ENCODE data around the gene GNB1L.
A peak's percentile ranks its signal among the peaks of the same experiment; 100 is the strongest.

GNB1L gene, protein sequence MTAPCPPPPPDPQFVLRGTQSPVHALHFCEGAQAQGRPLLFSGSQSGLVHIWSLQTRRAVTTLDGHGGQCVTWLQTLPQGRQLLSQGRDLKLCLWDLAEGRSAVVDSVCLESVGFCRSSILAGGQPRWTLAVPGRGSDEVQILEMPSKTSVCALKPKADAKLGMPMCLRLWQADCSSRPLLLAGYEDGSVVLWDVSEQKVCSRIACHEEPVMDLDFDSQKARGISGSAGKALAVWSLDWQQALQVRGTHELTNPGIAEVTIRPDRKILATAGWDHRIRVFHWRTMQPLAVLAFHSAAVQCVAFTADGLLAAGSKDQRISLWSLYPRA
- total RNA-seq: 16.0 to 16.4 reads per million in 2 experiments

DNA sequence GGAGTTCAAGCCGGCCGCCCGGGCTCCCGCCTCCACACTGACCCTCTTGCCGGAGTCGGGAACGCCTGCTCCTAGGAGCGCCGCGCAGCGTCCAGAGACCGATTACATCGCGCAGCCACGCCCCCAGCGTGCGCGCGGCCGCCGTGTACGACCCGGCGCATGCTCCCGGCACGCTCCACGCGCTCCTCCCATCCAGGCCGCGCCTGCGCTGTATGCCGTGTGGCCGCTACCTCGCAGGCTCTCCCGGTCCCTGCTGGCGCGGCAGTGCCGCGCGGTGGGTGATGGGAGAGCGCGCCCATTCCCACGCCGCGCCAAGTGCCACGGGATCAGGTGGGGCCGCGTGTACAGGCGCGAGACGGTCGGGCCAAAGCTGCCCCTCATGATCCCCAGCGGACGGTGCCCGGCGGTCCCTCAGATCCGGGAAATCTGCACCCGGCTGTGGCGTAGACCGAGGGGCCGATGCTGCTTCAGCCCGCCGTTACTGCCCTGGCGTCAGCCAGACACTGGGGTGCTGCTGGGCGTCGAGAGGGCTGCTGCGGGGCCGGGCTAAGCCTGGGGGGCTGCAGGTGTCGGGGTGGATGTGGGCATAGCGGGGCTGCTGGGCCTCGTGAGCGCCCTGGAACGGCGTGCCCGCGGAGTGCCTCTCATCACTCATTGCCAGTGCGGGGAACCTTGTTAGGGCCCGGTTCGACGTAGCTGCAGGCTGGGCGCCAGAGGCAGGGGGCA is at the start of gene GNB1L, which contains the start of gene RTL10:
TSS of gene GNB1L (minus strand) at position 97 of the 726 bp plus-strand sequence. CDS start 33,519 bp downstream, outside the sequence.
TSS of gene RTL10 (minus strand) at position 97 of the 726 bp plus-strand sequence. CDS start 2,613 bp downstream, outside the sequence.
- DNase-seq (ENCODE audit: low read depth): peak; percentile 94

DNA sequence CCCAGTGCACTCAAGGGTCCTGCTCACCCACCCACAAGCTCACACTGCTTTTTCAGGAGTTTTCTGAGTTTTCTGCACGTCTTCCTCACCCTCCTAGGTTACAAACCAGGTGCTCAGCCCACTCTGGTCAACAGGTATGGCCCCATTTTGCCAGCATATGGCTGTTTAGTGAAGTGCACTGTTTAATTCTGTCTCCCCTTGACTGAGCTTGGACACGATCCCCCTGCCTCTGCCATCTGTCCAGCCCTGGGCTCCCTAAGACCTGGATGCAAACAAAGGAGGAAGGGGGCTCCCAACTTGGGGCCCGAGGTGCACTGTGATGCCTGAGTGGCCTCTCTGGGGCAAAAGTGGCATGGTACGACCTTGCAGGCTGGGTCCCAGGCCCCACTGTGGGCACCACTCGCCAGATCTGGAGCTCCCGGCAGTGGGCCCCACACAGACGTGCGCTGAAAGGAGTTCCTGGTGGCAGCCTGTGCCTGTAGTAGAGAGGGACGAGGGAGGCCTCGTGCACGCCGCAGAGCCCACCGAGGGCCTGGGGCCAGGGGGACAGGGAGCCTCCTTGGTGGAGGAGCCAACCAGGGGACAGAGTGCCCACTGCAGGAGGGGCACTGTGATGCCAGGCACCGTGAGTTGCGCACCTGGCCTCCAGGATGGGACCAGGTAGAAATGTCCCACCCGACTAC is 49.6 kb upstream of the GNB1L start:
- DNase-seq (ENCODE audit: low read depth): no peak

DNA sequence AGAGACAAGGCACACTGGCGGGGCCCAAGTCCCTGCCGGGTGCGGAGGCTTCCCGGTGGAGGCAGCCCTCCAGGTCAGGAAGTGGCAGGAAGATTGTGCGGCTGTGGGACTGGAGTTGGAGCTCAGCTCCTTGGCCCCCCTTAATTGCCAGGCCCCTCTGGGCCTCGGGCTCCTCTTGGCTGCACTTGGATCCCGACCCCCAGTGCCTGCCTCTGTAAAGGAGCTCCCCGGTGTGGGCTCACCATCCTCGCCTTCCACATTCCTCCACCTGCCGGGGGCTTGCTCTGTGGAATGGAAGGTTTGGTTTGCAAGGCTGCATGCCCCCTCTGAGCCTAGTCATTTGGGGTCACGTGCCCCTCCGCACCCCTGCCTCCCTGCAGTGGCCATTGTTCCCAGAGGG is 48.8 kb upstream of the GNB1L start:
- no peak for DNase-seq (ENCODE audit: low read depth)

DNA sequence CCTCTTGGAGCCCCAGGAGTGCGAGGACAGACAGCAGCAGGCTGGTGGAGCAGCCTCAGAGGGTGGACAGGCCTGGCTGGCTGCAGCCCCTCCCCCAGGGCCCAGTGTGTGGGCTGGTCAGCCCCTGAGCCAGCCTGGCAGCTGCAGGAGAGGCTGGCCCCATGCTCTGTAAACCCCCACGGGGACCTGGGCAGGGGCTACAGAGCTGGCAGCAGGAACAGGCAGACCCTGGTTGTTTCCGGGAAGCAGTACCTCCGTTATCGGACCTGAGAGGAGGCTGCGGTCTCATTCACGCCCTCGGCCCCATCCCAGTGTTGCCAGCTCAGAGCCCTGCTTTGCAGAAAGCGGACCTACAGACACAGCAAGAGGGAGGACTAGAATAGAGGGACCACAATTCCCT is 48.4 kb upstream of the GNB1L start:
- no peak for DNase-seq (ENCODE audit: low read depth)

DNA sequence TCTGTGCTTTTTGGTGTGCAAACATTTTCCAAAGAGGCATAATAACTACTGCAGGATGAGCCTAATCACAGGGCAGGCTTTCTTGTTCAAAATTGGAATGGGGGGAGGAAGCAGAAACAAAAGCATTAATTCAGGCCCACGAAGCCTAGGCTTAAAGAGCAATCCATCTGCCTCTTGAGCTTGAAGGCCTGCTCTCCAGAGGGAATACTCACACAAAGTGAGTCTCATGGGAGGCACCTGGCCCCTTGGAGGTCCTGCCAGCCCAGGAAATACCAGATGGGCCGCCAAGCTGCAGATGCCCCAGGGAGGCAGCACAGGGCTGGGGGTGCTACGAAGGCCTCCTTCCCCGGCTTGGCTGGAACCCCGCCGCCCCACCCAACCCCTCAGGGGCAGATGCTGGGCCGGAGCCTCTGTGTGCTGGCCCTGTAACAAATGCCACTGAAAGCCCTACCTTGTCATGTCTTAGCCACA is 47.6 kb upstream of the GNB1L start:
- no peak for DNase-seq (ENCODE audit: low read depth)

DNA sequence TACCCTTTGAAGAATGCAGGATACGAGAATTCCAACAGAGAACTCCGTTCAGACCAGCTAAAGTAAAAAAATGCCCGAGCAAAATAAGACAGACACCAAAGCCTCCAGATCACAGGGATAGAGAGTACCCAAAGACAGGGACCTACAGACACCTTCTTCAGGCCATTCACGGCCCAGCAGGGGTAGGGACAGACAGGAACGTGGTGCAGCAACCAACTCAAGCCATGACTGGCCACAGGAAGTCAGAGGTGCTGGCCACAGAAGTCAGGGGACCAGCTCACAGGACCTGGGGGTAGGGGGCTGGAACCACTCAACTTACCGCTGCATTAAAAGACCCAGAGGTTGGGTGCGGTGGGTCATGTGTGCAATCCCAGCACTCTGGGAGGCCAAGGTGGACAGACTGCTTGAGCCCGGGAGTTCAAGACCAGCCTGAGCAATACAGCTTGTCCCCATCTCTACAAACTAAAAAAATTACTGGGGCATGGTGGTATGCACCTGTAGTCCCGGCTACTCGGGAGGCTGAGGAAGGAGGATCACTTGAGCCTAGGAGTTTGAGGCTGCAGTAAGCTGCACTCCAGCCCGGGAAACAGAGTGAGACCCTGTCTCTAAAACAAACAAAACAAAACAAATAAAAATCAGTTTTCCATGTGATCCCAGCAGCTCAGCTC is 47.0 kb upstream of the GNB1L start:
- DNase-seq (ENCODE audit: low read depth): no peak

DNA sequence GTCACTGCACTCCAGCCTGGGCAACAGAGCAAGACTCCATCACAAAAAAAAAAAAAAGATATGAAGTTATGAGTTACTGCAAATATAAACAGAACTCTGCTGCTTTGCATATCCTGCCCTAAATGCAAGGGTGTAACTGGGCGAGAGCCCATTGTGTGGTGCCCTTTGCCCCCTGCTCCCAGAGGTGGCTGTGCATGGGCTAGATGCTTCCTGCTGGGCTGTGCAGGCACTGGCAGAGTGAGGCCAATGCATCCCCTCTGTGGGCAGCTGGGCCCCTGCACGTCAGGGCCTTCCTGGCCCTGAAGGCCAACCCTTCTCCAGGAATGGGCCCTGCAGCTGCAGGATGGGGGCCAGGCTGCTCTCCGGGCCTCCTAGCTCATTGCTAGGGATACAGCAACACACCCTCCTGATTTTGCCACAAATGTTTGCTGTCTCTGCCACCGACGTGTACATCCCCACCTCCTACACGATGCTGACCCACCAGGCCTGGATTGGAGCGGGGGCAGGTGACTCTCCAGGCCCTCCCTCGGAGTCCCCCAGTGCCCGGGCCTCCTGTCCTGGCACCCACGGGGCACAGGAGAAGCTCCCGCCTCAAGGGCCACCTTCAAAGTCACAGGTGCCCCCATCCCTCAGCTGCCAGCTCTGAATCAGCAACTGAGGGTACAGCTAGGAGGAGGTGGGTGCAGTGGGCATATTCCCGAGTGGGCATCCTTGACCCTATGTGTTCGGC is 46.2 kb upstream of the GNB1L start:
- DNase-seq (ENCODE audit: low read depth): no peak

DNA sequence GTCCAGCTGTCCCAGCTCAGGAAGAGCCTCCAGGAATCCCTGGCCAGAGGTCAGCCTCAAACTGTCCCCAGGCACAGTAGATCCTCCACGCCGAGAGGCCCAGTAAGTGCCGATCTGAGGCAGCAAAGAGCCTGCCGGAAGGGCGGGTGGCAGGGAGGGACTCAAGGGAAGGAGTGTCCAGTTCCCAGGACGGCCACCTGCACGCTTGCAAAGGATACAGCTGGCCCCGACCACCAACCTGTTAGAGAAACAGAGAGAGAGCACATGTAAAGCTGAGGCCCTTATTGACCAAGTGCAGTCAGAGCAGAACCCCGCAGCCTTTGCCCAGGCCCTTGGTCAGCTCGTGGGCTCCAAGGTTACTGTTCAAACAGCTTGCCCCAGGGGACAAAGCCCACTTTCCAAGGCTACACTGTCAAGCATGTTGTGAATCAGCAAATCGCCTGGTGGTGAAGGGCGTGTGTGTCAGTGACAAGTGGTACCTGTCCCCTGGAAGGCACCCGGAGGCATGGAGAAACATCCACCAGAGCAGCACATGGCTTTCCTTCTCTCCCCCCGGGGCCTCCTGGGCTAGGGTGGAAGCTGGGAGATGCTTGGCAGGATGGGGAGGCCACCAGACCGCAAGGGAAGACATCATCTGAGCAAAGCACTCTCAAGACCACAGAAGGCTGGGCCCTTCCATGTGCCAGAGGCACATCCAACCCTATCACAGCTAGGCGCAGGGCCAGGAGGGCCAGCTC is 44.3 kb upstream of the GNB1L start:
- no peak for DNase-seq (ENCODE audit: low read depth)

DNA sequence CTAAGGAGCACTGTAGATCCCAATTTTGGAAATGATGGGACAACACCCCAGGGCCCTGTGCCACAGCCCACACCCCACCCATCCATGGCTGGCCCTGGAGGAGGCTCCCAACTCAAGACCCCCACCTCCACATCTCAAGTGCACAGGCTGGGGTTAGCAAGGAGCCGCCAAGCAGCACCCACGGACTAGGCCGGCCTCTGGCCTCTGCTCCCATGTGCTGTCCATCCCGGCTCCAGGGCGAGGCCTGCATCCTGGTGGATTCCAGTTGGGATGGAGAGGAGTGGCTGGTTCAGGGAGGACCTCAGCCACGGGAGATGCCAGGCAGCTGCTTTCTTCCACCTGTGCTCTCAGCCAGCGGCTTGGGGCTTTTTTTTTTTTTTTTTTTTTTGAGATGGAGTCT is 43.5 kb upstream of the GNB1L start:
- no peak for DNase-seq (ENCODE audit: low read depth)

DNA sequence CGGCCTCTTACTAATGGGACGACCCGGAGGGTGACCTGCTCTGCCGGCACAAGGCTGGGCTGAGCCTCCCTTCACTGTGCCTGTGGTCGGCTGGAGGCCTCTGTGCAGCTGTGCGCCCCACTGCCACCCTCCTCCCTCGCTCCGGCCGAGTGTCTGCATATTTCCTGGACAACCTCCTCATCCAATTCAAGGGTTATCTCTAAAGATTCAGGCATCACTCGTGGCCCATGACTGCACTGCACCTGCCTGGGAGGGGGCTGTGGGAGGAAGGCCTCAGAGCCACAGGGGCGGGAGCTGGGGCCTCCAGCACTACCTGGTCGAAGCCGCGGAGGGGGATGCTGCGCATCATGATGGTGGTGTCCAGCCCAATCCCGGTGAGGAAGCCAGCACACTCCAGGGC is 43.1 kb upstream of the GNB1L start:
- no peak for DNase-seq (ENCODE audit: low read depth)

DNA sequence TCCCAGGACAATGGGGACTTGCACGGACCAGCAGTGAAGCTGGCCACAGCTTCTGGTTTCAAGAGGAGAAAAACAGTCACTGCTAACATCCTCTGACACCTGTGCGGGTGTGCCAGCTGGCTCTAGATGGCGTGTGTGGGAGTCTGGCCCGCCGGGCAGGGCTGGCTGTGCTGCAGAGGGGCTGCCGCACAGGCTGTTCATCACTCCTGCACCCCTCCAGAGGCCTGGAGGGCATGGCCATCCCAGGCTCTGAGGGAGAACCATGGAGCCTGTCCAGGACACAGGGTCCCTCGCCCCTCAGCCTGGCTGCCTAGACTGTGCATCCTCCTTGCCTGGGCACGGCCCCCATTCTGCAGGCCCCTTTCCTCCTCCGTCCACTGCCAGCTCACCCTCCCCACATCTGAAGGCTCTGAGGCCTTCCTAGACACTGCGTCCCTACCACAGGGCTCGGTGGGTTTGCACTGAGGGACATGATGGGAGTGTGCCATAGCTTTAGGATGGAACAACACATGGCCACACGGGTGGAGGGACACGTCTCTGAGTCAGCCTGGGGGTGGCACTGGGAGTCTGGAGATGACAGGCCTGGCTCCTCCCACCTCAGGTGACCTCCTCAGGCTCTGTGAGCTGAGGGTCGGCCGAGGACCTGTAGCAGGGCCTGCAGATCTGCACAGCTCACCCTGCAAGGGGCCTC is 42.1 kb upstream of the GNB1L start:
- no peak for DNase-seq (ENCODE audit: low read depth)

DNA sequence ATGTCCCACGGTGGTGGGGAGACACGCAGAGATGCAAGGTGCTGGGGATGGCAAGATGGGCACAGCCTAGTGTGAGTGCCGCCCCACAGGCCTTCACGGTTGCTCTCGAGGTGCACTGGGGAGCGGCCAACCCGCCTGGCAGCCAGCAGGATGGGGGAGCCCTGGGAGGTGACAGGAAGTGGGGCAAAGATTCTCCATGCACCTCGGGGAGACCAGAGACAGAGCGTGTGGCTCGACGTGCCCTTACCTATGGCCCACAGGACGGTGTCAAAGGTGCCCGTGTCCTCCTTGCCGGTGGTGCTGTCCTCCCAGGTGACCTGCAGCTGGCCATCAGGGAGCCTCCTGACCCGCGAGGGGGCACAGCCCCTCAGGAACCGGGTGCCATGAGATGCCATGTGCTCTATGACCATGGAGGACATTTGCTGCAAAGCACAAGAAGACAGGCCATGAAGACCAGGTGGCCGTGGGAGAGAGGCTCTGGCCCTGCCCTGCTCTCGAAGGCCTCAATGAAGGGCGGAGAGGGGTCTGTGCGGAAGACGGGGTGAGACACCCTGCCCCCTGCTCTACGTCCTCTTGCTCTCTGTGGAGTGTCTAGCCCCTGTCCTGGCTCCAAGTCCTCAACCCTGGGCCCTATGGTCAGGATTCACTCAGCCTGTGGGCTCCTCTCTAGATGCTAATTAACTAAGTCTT is 40.6 kb upstream of the GNB1L start:
- DNase-seq (ENCODE audit: low read depth): no peak

DNA sequence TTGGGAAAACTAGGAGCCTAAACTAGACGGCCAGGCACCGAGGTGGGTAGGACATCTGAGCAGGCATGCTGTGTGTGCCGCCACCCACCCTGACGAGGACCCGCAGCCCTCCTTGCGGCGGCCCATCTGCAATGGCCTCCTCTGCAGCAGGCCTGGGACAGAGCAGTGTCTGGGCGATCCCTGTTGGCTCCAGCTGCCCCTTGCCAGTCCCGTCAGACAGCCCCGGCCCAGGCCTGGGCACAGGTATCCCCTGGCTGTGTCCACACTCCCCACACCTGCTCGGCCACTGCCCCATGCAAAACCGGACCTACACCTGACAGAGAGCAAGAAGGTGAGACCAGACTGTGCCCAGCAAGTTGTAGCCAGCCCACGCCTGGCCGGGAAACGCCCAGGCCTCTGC is 38.7 kb upstream of the GNB1L start:
- DNase-seq (ENCODE audit: low read depth): no peak

DNA sequence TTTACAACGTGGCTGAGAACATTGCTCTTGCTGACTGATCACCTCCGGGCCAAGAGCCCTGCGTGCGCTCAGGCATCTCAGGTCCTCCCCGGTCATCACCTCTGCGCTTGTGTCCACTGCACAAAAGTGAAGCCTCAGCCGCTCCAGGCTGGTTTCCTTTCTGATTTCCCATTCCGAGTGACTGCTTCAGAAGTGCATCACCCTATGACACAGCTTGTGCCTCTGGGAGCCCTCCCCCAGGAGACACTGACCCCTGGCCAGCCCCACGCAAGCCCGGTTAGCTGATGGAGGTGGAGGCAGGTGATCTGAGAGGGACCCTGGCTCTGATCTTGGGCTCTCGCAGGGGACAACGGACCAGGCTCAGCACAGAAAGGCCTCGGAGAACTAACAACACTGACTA is 38.3 kb upstream of the GNB1L start:
- DNase-seq (ENCODE audit: low read depth): no peak

DNA sequence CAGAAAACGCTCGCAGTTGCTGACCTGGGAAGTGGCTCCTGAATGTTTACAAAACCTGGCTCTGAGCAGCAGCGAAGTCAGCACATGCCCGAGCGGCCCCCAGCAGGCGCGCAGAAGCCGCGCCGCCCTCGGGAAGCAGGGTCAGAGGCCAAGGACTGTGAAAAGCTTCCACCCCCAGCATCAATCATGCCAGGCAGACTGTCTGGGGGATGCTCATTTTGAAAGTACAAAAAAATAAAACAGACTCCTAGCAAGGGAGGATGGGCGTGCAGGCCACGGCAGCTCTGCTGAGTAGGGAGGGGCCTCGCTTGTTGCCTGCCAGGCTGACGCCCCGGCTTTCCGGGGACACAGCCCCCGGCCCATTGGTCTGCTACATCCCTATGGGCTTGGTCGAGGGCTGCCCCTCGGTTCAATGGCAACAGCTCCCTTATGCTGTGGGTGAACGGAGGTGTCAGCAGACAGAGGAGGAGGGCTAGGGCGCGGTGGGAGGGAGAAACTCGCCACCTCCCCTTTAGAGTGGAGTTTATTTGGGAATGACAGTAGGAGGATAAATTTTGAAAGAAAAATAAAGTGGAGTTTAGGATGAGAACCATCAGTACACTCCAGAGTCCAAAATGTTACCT is 37.7 kb upstream of the GNB1L start:
- DNase-seq (ENCODE audit: low read depth): peak; percentile 47

DNA sequence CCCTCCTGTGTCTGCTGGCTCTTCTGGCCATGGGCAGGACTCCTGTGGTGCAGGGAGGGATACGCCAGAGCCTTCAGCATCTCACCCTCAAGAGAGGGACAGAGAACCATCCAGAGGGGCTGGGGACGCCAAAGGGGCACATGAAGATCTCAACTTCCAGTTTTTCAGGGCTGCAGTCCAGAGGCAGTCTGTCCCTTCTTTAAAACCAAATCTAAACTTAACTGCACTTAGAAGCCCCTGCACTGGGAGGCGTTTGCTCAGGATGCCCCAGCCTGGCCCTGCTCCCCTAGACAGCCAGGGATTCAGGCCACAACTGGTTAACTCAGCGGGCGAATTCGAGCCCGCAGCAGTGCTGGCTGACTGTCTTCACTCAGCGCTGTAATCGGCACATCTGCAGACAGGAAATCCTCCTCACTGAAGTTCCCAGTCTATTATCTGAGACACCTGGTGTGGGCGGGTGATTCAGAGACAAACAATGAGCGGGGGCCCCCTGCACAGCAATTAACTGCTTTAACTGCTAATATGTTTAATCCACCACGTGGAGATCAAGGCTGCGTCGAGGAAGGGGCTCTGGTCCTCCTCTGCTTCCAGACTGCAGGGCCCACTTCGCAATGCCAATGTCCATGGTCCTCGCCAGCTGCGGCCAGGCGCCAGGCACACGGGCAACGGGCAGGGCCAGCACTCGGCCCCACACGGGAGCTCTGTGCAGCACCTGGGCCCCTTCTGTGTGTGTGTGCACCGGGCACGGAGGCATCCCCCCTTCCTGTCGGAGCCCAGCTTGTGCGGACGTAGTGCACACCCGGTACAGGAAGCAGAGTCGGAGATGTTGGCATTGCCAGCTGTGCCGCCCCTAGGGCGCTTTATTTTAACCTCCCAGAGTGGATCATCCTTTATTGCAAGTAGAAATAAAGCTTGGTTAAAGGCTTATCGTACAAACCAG is 36.9 kb upstream of the GNB1L start:
- DNase-seq (ENCODE audit: low read depth): peak; percentile 82

DNA sequence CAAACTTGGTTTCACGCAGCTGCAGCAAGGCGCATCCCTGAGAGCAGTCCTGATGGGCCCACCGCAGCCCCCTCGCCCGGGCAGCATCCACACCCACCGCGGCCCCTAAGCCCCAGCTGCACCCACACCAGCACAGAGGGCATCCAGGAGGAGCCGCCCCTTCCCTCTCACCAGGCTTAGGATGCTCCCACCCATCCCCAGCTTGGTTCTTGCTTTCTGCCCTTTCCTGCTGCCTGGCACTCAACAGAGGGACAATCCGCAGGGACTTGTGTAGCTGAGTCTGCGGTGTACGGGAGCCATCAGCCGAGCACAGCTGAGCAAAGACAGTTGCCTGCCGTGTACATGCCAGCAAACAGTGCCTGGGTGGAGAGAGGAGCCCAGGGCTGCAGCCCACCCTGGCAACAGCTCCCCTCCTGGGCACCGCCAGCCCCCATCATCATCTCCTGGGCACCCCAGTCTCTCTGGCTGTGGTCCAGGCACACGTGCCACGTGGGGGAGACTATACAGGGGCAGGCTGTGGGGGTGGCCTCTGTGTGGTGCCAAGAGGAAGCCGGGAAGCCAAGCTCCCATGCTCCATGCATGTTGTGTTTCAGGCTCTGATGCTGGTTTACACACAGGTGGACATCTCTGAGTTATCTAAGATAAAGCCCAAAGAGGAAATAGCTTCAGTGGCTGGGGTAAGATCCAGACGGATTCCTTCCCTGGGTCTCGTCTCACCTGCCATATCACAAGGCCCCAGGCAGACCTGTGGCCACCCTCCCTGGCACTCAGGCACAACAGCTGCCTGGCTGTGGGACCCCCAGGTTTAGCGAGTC is 36.0 kb upstream of the GNB1L start:
- DNase-seq (ENCODE audit: low read depth): no peak
